Mucosa of descending colon (tissue), 3 donors: ENCODE measurements around the gene TSPYL1. TPM values are rescaled to one million over a fixed set of nuclear protein-coding genes. Genes with fewer than 3 reads are reported as not detected.

Experiments used
- ATAC-seq: fragments of 200-7000 bp; cut with Tn5 transposase; one replicate; pipeline ENCODE4 v1.9.1; 2020; ENCODE audit warnings: mild to moderate bottlenecking, moderate library complexity
- DNase-seq, 3 donors: peaks; one replicate each; pipeline ENCODE4 v3.0.0-alpha.2; 2020
- H3K36me3 ChIP-seq: fragments of 200-600 bp; one replicate; pipeline ENCODE4 v1.8.0; 2021; ENCODE audit warnings: low read depth, mild to moderate bottlenecking
- H3K4me1 ChIP-seq: fragments of 200-600 bp; one replicate; pipeline ENCODE4 v1.8.0; 2021; ENCODE audit warnings: low read depth, mild to moderate bottlenecking
- H3K4me3 ChIP-seq: fragments of 200-600 bp; one replicate; pipeline ENCODE4 v1.8.0; 2021; ENCODE audit warnings: mild to moderate bottlenecking
- H3K9me3 ChIP-seq: fragments of 200-600 bp; one replicate; pipeline ENCODE4 v1.8.0; 2021; ENCODE audit warnings: mild to moderate bottlenecking
- intact Hi-C, 2 donors: fragments of 100-400 bp; cut with DNase I in 1 of 2; cut with micrococcal nuclease in 1 of 2; formaldehyde crosslinking; loops; one replicate each; pipeline versions ENCODE4 v1.11.0 to v1.11.1; 2022; cut with DNase I, micrococcal nuclease
- total RNA-seq, 3 donors: library from RNA; stranded (reverse); fragmentation: NEBNext Ultra II Directional in 2 of 3; extraction: Animal tissue kit (Norgen Biotek cat#: 25700) in 2 of 3; gene quantifications; one replicate each; pipeline versions ENCODE4 v1.2.1 to v1.2.4, GENCODE V29; 2021 to 2023
- TF ChIP-seq, protein P1 (sequence below): fragments of 200-600 bp; IDR thresholded peaks from one replicate; pipeline ENCODE4 v1.8.0; 2022; ENCODE audit warnings: antibody characterized with exemption, mild to moderate bottlenecking
- donor health status: DM: no; HTN: no; CAD: no; lungs with moderate emphysema.
- donor health status: DM: no; HTN: no; CAD: no.
- donor health status: DM: no; HTN: yes; CAD: no.

Gene TSPYL1
- total RNA-seq, 3 donors from 2014 or later: 65.5 to 105 (median 67.0) TPM

DNA sequence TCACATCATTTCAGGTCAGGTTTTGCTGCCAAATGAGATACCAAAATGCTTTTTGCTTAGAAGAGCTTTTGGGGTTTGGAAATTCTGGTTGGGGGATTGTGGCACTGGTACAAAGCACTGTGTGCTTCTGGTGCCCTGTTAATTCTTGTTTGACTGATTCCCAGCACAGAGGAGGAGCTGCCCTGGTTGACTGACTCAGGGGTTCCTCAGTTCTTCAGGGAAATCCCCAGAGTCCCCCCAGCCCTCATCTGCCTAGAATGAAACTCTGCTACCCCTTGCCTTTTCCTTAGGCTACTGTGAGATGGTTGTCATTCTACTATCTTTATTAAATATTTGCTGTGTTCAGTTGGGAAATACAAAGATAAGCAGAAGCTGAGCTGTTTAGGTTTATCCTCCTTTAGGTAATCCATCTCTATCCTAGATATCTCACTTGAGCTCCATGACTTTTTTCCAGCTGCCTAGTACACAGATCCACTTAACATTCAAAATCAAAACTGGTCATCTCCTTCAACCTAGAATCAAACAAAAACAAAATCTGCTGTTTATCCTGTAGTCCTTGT, 24.9 kb upstream of the TSPYL1 start:
- TF ChIP-seq, protein P1, sequence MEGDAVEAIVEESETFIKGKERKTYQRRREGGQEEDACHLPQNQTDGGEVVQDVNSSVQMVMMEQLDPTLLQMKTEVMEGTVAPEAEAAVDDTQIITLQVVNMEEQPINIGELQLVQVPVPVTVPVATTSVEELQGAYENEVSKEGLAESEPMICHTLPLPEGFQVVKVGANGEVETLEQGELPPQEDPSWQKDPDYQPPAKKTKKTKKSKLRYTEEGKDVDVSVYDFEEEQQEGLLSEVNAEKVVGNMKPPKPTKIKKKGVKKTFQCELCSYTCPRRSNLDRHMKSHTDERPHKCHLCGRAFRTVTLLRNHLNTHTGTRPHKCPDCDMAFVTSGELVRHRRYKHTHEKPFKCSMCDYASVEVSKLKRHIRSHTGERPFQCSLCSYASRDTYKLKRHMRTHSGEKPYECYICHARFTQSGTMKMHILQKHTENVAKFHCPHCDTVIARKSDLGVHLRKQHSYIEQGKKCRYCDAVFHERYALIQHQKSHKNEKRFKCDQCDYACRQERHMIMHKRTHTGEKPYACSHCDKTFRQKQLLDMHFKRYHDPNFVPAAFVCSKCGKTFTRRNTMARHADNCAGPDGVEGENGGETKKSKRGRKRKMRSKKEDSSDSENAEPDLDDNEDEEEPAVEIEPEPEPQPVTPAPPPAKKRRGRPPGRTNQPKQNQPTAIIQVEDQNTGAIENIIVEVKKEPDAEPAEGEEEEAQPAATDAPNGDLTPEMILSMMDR: no peak
- no peaks in the 10 kb centered on the region for H3K36me3 ChIP-seq
- no peaks in the 10 kb centered on the region for H3K9me3 ChIP-seq
- no peak overlapping the region for H3K4me3 ChIP-seq
- intact Hi-C loops: no loop called here
- DNase-seq (no peak), ATAC-seq (no peak)
- H3K4me1 ChIP-seq: no peaks in the 10 kb centered on the region

DNA sequence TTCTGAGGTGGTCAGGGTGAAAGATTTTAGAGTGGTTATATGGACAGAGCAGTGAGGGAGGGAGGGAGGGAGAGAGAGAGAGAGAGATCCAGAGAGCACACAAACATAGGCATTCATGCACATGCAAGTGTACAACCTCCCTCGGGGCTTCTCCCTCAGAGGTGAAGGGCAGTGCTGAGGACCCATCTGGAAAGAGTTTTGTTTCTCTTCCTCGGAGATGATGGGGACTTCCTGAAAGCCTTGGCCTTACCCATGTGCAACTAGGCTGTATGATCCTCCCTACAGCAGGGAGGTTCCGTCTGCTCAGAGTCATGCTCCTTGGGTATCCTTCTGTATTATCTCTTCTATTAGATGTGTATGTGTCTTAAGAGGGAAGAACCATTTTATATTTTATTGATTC, 21.4 kb upstream of the TSPYL1 start:
- ATAC-seq: no peak
- Histone ChIP-seq H3K36me3 (no peaks in the 10 kb centered on the region), H3K4me3 (no peak overlapping the region), H3K4me1 (no peaks in the 10 kb centered on the region), H3K9me3 (peaks cover 4% of the 10 kb centered on the region)
- intact Hi-C loops: no loop called here
- TF ChIP-seq, protein P1: no peak
- no peak for DNase-seq

DNA sequence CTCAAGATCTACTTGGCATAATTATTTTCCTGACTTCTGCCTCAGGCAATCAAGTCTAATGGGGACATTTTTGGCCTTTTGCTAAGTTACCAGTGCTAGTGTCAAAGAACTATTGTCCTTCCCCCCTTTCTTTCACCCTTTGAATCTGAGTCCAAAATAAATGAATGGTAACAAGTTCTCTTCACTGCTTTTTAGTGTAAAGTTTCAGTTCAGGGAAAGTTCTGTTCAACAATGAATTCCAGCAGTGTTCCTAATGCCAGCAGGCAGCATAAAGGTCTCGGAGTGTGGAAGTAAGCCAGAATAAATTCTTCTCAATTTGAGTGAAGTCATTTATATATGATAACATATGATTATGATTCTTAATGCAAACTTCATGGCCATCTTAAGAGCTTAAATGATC, 20.8 kb upstream of the TSPYL1 start:
- DNase-seq: no peak
- intact Hi-C loops: no loop called here
- Histone ChIP-seq H3K9me3 (peaks cover 4% of the 10 kb centered on the region), H3K36me3 (no peaks in the 10 kb centered on the region), H3K4me1 (no peaks in the 10 kb centered on the region), H3K4me3 (no peak overlapping the region)
- ATAC-seq: no peak
- TF ChIP-seq, protein P1: no peak

DNA sequence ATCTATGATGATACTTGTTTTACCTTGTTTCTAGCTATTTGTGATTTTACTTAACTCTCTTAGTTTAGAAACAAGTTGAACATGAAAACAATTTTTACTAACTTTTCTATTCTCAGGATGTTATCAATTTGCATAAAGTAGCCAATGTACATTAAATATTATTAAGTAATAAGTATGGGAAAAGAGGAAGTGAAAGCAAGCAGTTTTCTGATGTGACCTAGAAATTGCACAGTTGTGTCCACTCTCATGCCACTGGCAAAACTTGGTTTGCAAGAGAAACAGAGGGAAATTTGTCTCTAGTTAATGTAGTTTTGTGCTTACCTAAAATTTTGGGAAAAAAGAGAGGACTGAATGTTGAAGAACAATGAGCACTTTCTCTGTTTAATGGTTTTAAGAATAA, 19.2 kb upstream of the TSPYL1 start:
- no peaks in the 10 kb centered on the region for H3K4me1 ChIP-seq
- intact Hi-C loops: no loop called here
- H3K36me3 ChIP-seq: no peaks in the 10 kb centered on the region
- TF ChIP-seq, protein P1: no peak
- peaks cover 4% of the 10 kb centered on the region for H3K9me3 ChIP-seq
- DNase-seq (no peak), ATAC-seq (no peak)
- H3K4me3 ChIP-seq: no peak overlapping the region

DNA sequence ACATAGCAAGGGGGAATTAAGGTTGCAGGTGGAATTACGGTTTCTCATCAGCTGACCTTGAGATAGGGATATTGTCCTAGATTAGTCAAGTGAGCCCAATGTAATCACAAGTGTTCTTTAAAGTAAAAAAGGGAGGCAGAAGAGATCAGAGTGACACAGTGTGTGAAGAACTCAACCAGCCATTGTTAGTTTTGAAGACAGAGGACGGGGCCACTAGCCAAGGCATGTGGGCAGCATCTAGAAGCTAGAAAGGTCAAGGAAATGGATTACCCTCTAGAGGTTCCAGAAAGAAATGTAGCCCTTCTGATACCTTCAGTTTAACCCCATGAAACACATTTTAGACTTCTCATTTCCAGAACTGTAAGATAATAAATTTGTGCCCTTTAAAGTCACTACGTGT, 18.5 kb upstream of the TSPYL1 start:
- ATAC-seq: no peak
- no peak overlapping the region for H3K4me3 ChIP-seq
- no peak for DNase-seq
- TF ChIP-seq, protein P1: no peak
- intact Hi-C loops: no loop called here
- H3K36me3 ChIP-seq: no peaks in the 10 kb centered on the region
- H3K9me3 ChIP-seq: peaks cover 4% of the 10 kb centered on the region
- H3K4me1 ChIP-seq: no peaks in the 10 kb centered on the region

DNA sequence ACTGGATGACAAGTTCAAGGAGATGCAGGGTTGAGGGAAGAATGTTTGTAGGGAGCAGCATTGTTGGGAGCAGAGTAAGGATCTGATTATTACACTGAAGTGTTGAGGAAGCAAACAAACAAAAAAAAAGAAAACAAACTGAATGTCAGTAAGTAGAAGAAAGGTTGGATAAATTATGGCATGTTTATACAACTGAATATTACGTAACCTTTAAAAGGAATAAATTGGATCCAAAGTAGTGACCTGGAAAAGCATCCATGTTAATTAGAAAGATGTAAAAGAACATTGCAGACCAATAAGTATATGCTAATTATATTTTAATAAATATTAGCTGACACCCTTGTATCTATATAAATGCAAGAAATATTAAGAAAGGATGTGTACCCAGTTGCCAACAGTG, 12.8 kb upstream of the TSPYL1 start:
- Histone ChIP-seq H3K9me3 (no peaks in the 10 kb centered on the region), H3K36me3 (no peaks in the 10 kb centered on the region), H3K4me1 (no peaks in the 10 kb centered on the region), H3K4me3 (no peak overlapping the region)
- intact Hi-C loops: no loop called here
- TF ChIP-seq, protein P1: no peak
- no peak for ATAC-seq
- no peak for DNase-seq
